Left ventricle myocardium inferior (tissue), 1 donor: ENCODE data around the gene LAMC1. TPM values are rescaled to one million over a fixed set of nuclear protein-coding genes. Genes with fewer than 3 reads are reported as not detected.

Source experiments
- DNase-seq: peaks from one replicate; pipeline ENCODE4 v3.0.0-alpha.2; 2020
- H3K27ac ChIP-seq: fragments of 200-600 bp; replicated peaks from 2 replicates; pipeline ENCODE4 v1.8.0; 2021
- H3K27me3 ChIP-seq: fragments of 200-600 bp; 2 replicates; pipeline ENCODE4 v1.8.0; 2021; ENCODE audit warnings: low read depth
- H3K36me3 ChIP-seq: fragments of 200-600 bp; 2 replicates; pipeline ENCODE4 v1.8.0; 2021
- H3K4me1 ChIP-seq: fragments of 200-600 bp; 2 replicates; pipeline ENCODE4 v1.8.0; 2021
- H3K4me3 ChIP-seq: fragments of 200-600 bp; 2 replicates; pipeline ENCODE4 v1.8.0; 2021; ENCODE audit warnings: mild to moderate bottlenecking, moderate library complexity
- H3K9me3 ChIP-seq: fragments of 200-600 bp; replicated peaks from 2 replicates; pipeline ENCODE4 v1.8.0; 2021
- intact Hi-C: fragments of 100-400 bp; cut with micrococcal nuclease; formaldehyde crosslinking; loops from one replicate; pipeline ENCODE4 v1.11.0; 2022
- long read RNA-seq: library from polyadenylated mRNA; unstranded; transcript quantifications from one replicate; pipeline ENCODE4 v2.0.0, GENCODE V29; 2021
- total RNA-seq: library from RNA; stranded (reverse); fragmentation: NEBNext Ultra II Directional; extraction: Animal tissue kit (Norgen Biotek cat#: 25700); gene quantifications from one replicate; pipeline ENCODE4 v1.2.1, GENCODE V29; 2021
- TF ChIP-seq, protein P1 (sequence below): fragments of 200-600 bp; IDR thresholded peaks from 2 replicates; pipeline ENCODE4 v1.8.0; 2021; ENCODE audit warnings: antibody characterized with exemption, mild to moderate bottlenecking, borderline replicate concordance
- donor health status: DM: no; HTN: yes; CAD: no; lungs with severe emphysema.

Gene LAMC1
- total RNA-seq: 84.1 TPM
- long read RNA-seq, full-length matches to known transcripts: 47 of 105 reads
- long read RNA-seq, partial matches to known transcripts: 55 of 105 reads
- long read RNA-seq, other reads (novel, unspliced or antisense): 3 of 105 reads

DNA sequence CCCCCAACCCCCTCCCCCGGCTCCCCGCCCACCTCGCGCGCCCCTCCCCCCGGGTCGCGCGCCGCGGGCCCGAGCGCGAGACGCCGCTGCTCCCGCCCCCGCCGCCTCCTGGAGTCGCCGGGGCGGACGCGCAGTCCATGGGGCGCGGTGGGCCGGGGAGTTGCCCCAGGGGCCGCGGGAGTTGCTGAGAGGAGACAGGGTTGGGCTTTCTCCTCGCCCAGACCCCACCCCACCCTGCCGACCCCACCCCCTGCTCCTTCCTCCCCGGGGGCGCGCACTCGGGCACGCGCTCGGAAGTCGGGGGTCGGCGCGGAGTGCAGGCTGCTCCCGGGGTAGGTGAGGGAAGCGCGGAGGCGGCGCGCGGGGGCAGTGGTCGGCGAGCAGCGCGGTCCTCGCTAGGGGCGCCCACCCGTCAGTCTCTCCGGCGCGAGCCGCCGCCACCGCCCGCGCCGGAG lies at the start of gene LAMC1:
Gene LAMC1, plus strand, starts transcription at position 275 of the 455 bp plus-strand sequence. CDS start 297 bp downstream, outside the sequence.
- Histone ChIP-seq H3K27ac (peak within 1 kb of the TSS; percentile 98), H3K4me3 (peak within 1 kb of the TSS; percentile 73), H3K36me3 (no peaks in the 10 kb centered on the region), H3K27me3 (no peaks in the 10 kb centered on the region), H3K9me3 (no peaks in the 10 kb centered on the region), H3K4me1 (peaks cover 73% of the 10 kb centered on the region)
- intact Hi-C loops: loop anchor here (5.0 kb wide), 1 partner anchor 61 kb away; no protein-coding TSS in a partner anchor
- TF ChIP-seq, protein P1, sequence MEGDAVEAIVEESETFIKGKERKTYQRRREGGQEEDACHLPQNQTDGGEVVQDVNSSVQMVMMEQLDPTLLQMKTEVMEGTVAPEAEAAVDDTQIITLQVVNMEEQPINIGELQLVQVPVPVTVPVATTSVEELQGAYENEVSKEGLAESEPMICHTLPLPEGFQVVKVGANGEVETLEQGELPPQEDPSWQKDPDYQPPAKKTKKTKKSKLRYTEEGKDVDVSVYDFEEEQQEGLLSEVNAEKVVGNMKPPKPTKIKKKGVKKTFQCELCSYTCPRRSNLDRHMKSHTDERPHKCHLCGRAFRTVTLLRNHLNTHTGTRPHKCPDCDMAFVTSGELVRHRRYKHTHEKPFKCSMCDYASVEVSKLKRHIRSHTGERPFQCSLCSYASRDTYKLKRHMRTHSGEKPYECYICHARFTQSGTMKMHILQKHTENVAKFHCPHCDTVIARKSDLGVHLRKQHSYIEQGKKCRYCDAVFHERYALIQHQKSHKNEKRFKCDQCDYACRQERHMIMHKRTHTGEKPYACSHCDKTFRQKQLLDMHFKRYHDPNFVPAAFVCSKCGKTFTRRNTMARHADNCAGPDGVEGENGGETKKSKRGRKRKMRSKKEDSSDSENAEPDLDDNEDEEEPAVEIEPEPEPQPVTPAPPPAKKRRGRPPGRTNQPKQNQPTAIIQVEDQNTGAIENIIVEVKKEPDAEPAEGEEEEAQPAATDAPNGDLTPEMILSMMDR: peak; percentile 7
- DNase-seq: peak; percentile 85

DNA sequence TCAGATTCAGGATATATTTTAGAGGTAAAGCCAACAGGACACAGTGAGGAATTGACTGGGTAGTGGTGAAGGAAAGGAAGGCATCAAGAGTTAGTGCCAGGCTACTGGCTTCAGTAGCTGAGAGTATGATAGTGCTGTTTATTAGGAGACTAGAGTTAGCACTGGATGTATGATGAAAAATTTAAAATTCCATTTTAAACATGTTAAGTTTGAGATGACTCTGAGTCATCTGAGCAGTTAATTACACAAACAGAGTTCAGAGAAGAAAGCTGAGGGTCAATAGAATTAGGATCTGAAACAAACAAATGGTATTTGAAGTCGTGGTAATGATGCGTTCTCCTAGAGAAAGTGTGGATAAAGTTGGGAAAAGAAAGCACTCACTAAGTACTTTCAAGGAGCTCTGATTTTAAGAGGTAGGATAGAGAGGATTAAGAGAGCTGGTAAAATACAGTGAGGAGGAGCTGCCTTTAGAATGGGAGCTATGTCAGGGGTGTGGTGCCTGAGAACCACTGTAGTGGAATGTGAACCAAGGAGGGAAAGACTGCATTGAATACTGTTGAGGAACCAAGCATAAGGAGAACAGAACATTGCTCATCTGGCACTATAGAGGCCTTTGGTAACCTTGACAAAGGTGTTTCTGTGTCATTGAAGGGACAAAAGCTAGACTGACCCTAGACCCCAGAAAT lies 48.6 kb upstream of the LAMC1 start:
- Histone ChIP-seq H3K4me3 (no peak overlapping the region), H3K27me3 (no peaks in the 10 kb centered on the region), H3K27ac (no peak overlapping the region), H3K36me3 (no peaks in the 10 kb centered on the region), H3K9me3 (no peaks in the 10 kb centered on the region), H3K4me1 (no peaks in the 10 kb centered on the region)
- TF ChIP-seq, protein P1: no peak
- intact Hi-C loops: no loop called here
- no peak for DNase-seq

DNA sequence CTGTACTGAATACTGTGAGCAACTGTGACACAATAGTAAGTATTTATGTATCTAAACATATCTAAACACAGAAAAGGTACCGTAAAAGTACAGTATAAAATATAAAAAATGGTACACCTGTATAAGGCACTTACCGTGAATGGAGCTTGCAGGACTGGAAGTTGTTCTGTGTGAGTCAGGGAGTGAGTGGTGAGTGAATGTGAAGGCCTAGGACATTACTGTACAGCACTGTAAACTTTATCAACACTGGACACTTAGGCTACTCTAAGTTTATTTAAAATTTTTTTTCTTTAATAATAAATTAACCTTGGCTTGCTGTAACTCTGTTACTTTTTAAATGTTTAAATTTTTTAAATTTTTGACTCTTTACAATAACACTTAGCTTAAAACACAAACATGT lies 45.7 kb upstream of the LAMC1 start:
- TF ChIP-seq, protein P1: no peak
- Histone ChIP-seq H3K27ac (no peak overlapping the region), H3K4me3 (no peak overlapping the region), H3K9me3 (no peaks in the 10 kb centered on the region), H3K27me3 (no peaks in the 10 kb centered on the region), H3K36me3 (no peaks in the 10 kb centered on the region), H3K4me1 (no peaks in the 10 kb centered on the region)
- no peak for DNase-seq
- intact Hi-C loops: no loop called here

DNA sequence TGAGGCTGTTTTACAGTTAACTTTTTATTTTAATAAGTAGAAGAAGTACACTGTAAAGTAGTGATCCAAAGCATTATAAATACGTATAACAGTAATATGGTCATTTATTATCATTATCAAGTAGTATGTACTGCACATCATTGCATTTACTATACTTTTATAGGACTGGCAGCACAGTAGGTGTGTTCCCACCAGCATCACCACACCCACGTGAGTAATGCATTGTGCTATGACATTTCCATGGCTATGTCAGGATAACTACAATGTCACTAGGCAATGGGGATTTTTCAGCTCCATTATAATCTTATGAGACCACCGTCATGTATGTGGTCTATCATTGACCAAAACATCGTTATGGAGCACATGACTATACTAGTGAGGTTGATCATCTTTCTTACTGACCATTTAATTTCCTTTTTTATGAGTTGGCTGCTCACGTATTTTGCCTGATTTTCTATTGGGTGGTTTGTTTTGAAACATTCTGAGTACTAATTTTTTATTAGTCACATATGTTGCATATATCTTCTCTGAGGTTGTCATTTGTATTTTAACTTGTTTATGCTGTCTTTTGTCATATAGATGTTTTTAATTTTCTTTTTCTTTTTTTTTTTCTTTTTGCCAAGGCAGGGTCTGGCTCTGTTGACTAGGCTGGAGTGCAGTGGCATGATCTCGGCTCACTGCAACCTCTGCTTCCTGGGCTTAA lies 44.9 kb upstream of the LAMC1 start:
- intact Hi-C loops: no loop called here

DNA sequence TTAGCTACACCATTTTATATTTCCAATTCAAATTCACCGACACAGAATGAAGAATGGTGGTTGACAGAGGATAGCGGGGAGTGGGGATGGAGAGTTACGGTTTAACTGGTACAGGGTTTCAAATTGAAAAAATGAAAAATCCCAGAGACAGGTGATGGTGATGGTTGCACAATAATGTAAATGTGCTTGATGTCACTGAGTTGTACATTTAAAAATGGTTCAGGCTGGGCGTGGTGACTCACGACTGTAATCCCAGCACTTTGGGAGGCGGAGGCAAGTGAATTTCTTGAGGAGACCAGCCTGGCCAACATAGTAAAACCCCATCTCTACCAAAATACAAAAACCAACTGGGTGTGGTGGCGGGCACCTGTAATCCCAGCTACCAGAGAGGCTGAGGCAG lies 39.1 kb upstream of the LAMC1 start:
- no peak overlapping the region for H3K4me3 ChIP-seq
- intact Hi-C loops: no loop called here
- no peaks in the 10 kb centered on the region for H3K9me3 ChIP-seq
- no peaks in the 10 kb centered on the region for H3K27me3 ChIP-seq
- peaks cover 15% of the 10 kb centered on the region for H3K4me1 ChIP-seq
- no peak overlapping the region for H3K27ac ChIP-seq
- TF ChIP-seq, protein P1: no peak
- H3K36me3 ChIP-seq: no peaks in the 10 kb centered on the region
- DNase-seq: no peak

More for the DNA sequence above, 44.9 kb upstream of the LAMC1 start:
- no peak for DNase-seq
- Histone ChIP-seq H3K36me3 (no peaks in the 10 kb centered on the region), H3K27me3 (no peaks in the 10 kb centered on the region), H3K27ac (no peak overlapping the region), H3K9me3 (no peaks in the 10 kb centered on the region), H3K4me1 (no peaks in the 10 kb centered on the region), H3K4me3 (no peak overlapping the region)
- TF ChIP-seq, protein P1: no peak
